Measurements from ENCODE around the gene HINFP. TPM values are rescaled to one million over a fixed set of nuclear protein-coding genes. Genes with fewer than 3 reads are reported as not detected.

HINFP gene
- total and polyA plus RNA-seq, 2 of the 8 experiments (the other 6 are each of a cell fraction or from before 2014, with no cell fraction given), result 35.0 to 37.3 TPM

- no peak overlapping the region for H2BK20ac ChIP-seq (ENCODE audit: low read length)
- no peaks in the 10 kb centered on the region for H4K20me1 ChIP-seq (replicated peaks in 1 of 2; ENCODE audit: control insufficient read depth in 1 of 2, insufficient read depth in 2 of 2, low read length in 2 of 2)
- H4K5ac ChIP-seq (ENCODE audit: insufficient read length, low read depth, low read length), result no peak overlapping the region
- no peak overlapping the region for H2BK15ac ChIP-seq (ENCODE audit: low read length)
- no peak overlapping the region for H2AK5ac ChIP-seq (ENCODE audit: low read depth, low read length)
- no peaks in the 10 kb centered on the region for H3K4me1 ChIP-seq (replicated peaks in 1 of 4; ENCODE audit: control insufficient read depth in 3 of 4, insufficient read depth in 4 of 4, low read length in 3 of 4)
- H3K23me2 ChIP-seq (ENCODE audit: low read depth, low read length), result no peaks in the 10 kb centered on the region
- H3K4ac ChIP-seq (replicated peaks; ENCODE audit: insufficient read length, low read depth, low read length), result no peak overlapping the region
- no peak overlapping the region for H2AFZ ChIP-seq (ENCODE audit: low read length)
- no peak overlapping the region for H3K9ac ChIP-seq (replicated peaks in 1 of 4; ENCODE audit: extremely low read depth in 1 of 4, low read depth in 3 of 4, low read length in 3 of 4)
- no peak overlapping the region for H2BK12ac ChIP-seq (ENCODE audit: low read depth, low read length)
- no peak overlapping the region for H3K27ac ChIP-seq (ENCODE audit: low read depth, low read length)
- H2BK120ac ChIP-seq (replicated peaks; ENCODE audit: low read depth, low read length), result no peak overlapping the region
- WGBS, 2 experiments (ENCODE audit: extremely low coverage in 1 of 2, insufficient coverage in 1 of 2, insufficient read length in 1 of 2, insufficient replicate concordance in 2 of 2, low coverage in 1 of 2, low lambda C conversion rate in 2 of 2, missing lambda C conversion rate in 1 of 2), result 93% methylated on average over 19 of the region's 19 CpGs; no CpG with 5 or more reads in 1 of the 2 experiments
- H3K36me3 ChIP-seq (ENCODE audit: control insufficient read depth in 2 of 4, insufficient read depth in 4 of 4, low read length in 3 of 4), result peaks cover 11 to 57% (median 38%) of the 10 kb centered on the region in 4 experiments
- H3K56ac ChIP-seq (replicated peaks; ENCODE audit: insufficient read length, low read depth, low read length), result no peak overlapping the region
- H3K9me3 ChIP-seq (ENCODE audit: insufficient read depth in 2 of 2, low read depth in 1 of 2, low read length in 1 of 2), result no peaks in the 10 kb centered on the region
- H3K79me1 ChIP-seq (ENCODE audit: low read depth, low read length), result no peaks in the 10 kb centered on the region; the same call in 1 of the 2 replicates
- no peak overlapping the region for H3K14ac ChIP-seq (ENCODE audit: insufficient read length)
- no peaks in the 10 kb centered on the region for H3K79me2 ChIP-seq (ENCODE audit: control insufficient read depth in 1 of 2, insufficient read depth in 2 of 2, low read length in 2 of 2)
- no peaks in the 10 kb centered on the region for H3K27me3 ChIP-seq (replicated peaks in 1 of 4; ENCODE audit: control insufficient read depth in 3 of 4, extremely low read depth in 1 of 4, insufficient read depth in 3 of 4, low read length in 3 of 4)
- H3K18ac ChIP-seq (ENCODE audit: extremely low read depth, low read length), result no peak overlapping the region
- H3K4me2 ChIP-seq (ENCODE audit: insufficient read depth in 1 of 2, low read depth in 2 of 2, low read length in 2 of 2), result no peak overlapping the region
- no peak for FAIRE-seq
- no peak overlapping the region for H3K23ac ChIP-seq (ENCODE audit: insufficient read length)
- H4K8ac ChIP-seq (ENCODE audit: extremely low read depth, insufficient read depth, low read length), result no peak overlapping the region
- H2BK5ac ChIP-seq (ENCODE audit: low read depth, low read length), result no peak overlapping the region
- no peak for DNase-seq (ENCODE audit: low read depth in 1 of 2, low spot score in 2 of 2)
- ChIA-PET CTCF (ENCODE audit: partially characterized antibody) (interaction anchor here (1.0 to 1.5 kb wide), 2 partner anchors 56 to 73 kb away, joined by 3 to 5 read pairs; no protein-coding TSS in a partner anchor), POLR2A (ENCODE audit: partially characterized antibody) (interaction anchor here (0.6 to 7.5 kb wide), 5 partner anchors 11 to 38 kb away, joined by 3 to 38 read pairs (median 4); partner anchors contain the start of gene VPS11)
- H4K91ac ChIP-seq (replicated peaks; ENCODE audit: insufficient read length, low read length), result no peak overlapping the region
- H3K4me3 ChIP-seq (ENCODE audit: extremely low read depth in 1 of 4, insufficient read depth in 2 of 4, low read depth in 3 of 4, low read length in 4 of 4), result no peak overlapping the region
- no peak for TF ChIP-seq SP1 (IDR thresholded peaks at IDR 0.05; ENCODE audit: low read depth, low read length)
- no peak for TF ChIP-seq SIN3A (conservative IDR thresholded peaks at IDR 0.05 in 1 of 2, IDR thresholded peaks at IDR 0.05 in 1 of 2; ENCODE audit: low read depth in 1 of 2, low read length in 2 of 2)
- TF ChIP-seq SP2 (IDR thresholded peaks at IDR 0.05; ENCODE audit: low read length), result no peak
- TF ChIP-seq NANOG (IDR thresholded peaks at IDR 0.05; ENCODE audit: insufficient read depth, low read depth, low read length, poor library complexity, severe bottlenecking), result no peak
- no peak for TF ChIP-seq SRF (IDR thresholded peaks at IDR 0.05; ENCODE audit: low read depth, low read length)
- no peak for TF ChIP-seq SP4 (IDR thresholded peaks at IDR 0.05; ENCODE audit: low read length)
- no peak for TF ChIP-seq EP300 (IDR thresholded peaks at IDR 0.05; ENCODE audit: borderline replicate concordance in 1 of 2, low read depth in 2 of 2, low read length in 2 of 2)
- TF ChIP-seq TEAD4 (IDR thresholded peaks at IDR 0.05; ENCODE audit: low read depth, low read length), result no peak
- no peak for TF ChIP-seq SAP30 (IDR thresholded peaks at IDR 0.05; ENCODE audit: insufficient read depth, insufficient replicate concordance, low read length)
- TF ChIP-seq CREB1 (IDR thresholded peaks at IDR 0.05), result no peak
- TF ChIP-seq SIRT6 (IDR thresholded peaks at IDR 0.05; ENCODE audit: low read length), result no peak
- no peak for TF ChIP-seq JUN (IDR thresholded peaks at IDR 0.05; ENCODE audit: low read depth, low read length)
- no peak for TF ChIP-seq RXRA (IDR thresholded peaks at IDR 0.05; ENCODE audit: insufficient read depth, low read depth, low read length)
Measured at GRCh38 chr11:119078675-119079420, 42.5 kb upstream of the HINFP start.

All from H1 (cell line).